Natural killer cell (primary cell): Measurements from ENCODE around the gene ZNF408. TPM values are rescaled to one million over a fixed set of nuclear protein-coding genes. Genes with fewer than 3 reads are reported as not detected.

Experiments used
- ATAC-seq, 3 donors: fragments of 150-1000 bp in 2 of 3; fragments of 200-7000 bp in 1 of 3; cut with Tn5 transposase; 1 replicate in 1 of 3; 2 replicates in 2 of 3; pipeline ENCODE4 v1.10.0; 2021; ENCODE audit warnings: mild to moderate bottlenecking in 2 of 3, moderate library complexity in 2 of 3
- DNase-seq, 2 donors: peaks; one replicate each; pipeline versions ENCODE4 v3.0.0 to v3.0.0-alpha.2; 2013 to 2021; ENCODE audit warnings: mixed read lengths in 1 of 2
- H3K27ac ChIP-seq: one replicate; pipeline ENCODE4 v1.5.1; 2013; ENCODE audit warnings: mild to moderate bottlenecking, low read length
- H3K27me3 ChIP-seq: one replicate; pipeline ENCODE4 v1.6.1; 2013; ENCODE audit warnings: low read length; ENCODE audit not compliant: control insufficient read depth, insufficient read depth
- H3K36me3 ChIP-seq: one replicate; pipeline ENCODE4 v1.6.1; 2013; ENCODE audit warnings: low read length; ENCODE audit not compliant: control insufficient read depth, insufficient read depth
- H3K4me1 ChIP-seq: one replicate; pipeline ENCODE4 v1.6.1; 2013; ENCODE audit warnings: low read length; ENCODE audit not compliant: control insufficient read depth, insufficient read depth
- H3K4me3 ChIP-seq: one replicate; pipeline ENCODE4 v1.5.1; 2013; ENCODE audit warnings: low read length
- H3K9me3 ChIP-seq: one replicate; pipeline ENCODE4 v1.6.1; 2013; ENCODE audit warnings: low read length; ENCODE audit not compliant: control insufficient read depth, insufficient read depth
- H3K27ac Mint-ChIP-seq, 2 donors: one replicate each; pipeline ENCODE4 v1.8.0; 2022; ENCODE audit warnings: mild to moderate bottlenecking in 2 of 2, mixed read lengths in 2 of 2, moderate library complexity in 1 of 2
- H3K27me3 Mint-ChIP-seq, 2 donors: one replicate each; pipeline ENCODE4 v1.8.0; 2022; ENCODE audit warnings: low read depth in 2 of 2, mixed read lengths in 2 of 2
- H3K36me3 Mint-ChIP-seq: one replicate; pipeline ENCODE4 v1.8.0; 2022; ENCODE audit warnings: mixed read lengths
- H3K4me1 Mint-ChIP-seq, 2 donors: one replicate each; pipeline ENCODE4 v1.8.0; 2022; ENCODE audit warnings: mixed read lengths in 2 of 2
- H3K4me3 Mint-ChIP-seq: one replicate; pipeline ENCODE4 v1.8.0; 2022; ENCODE audit warnings: mild to moderate bottlenecking, moderate library complexity, mixed read lengths
- H3K9me3 Mint-ChIP-seq, 2 donors: one replicate each; pipeline ENCODE4 v1.8.0; 2022; ENCODE audit warnings: mixed read lengths in 2 of 2
- CTCF ChIP-seq: fragments of 200-600 bp; IDR thresholded peaks from one replicate; pipeline ENCODE4 v1.8.0; 2022; ENCODE audit warnings: antibody characterized with exemption
- WGBS: methylation state at CpG from one replicate; pipeline ENCODE4 v1.1.7; 2013; ENCODE audit warnings: missing lambda C conversion rate; ENCODE audit not compliant: insufficient coverage; 5-methylcytosine and 5-hydroxymethylcytosine counted together
- intact Hi-C: fragments of 100-400 bp; cut with micrococcal nuclease; formaldehyde crosslinking; loops from one replicate; pipeline ENCODE4 v1.14.2; 2022
- total RNA-seq, 4 donors: library from RNA; stranded (reverse); fragments of 120-200 nt in 1 of 4; gene quantifications; one replicate each; pipeline versions ENCODE4 v1.2.3 to v1.2.4, GENCODE V29; 2013 to 2022

The ZNF408 gene
- total RNA-seq, 3 donors from 2014 or later (not counting 1 experiment from before 2014, with no cell fraction given) = 9.1 to 19.0 (median 9.6) TPM

- Histone ChIP-seq H3K36me3 (peaks cover 54% of the 10 kb centered on the region), H3K27me3 (no peaks in the 10 kb centered on the region), H3K4me3 (no peak overlapping the region), H3K9me3 (no peaks in the 10 kb centered on the region), H3K27ac (no peak overlapping the region), H3K4me1 (peaks cover 24% of the 10 kb centered on the region)
- no peak for TF ChIP-seq CTCF
- no peak overlapping the region for H3K27ac Mint-ChIP-seq
- no peak for DNase-seq
- H3K9me3 Mint-ChIP-seq = no peaks in the 10 kb centered on the region
- no peak for ATAC-seq
- no peaks in the 10 kb centered on the region for H3K27me3 Mint-ChIP-seq
- intact Hi-C loops = no loop called here
- no peaks in the 10 kb centered on the region for H3K36me3 Mint-ChIP-seq
- H3K4me1 Mint-ChIP-seq = peaks cover 10 to 30% of the 10 kb centered on the region in 2 donors
- H3K4me3 Mint-ChIP-seq = no peak overlapping the region
- WGBS = 95% methylated on average over 4 of the region's 4 CpGs
Observed at GRCh38 chr11:46692450-46692849, 8.4 kb upstream of the ZNF408 start.

GRCh38 chr11:46693597-46694012 is 7.2 kb upstream of the ZNF408 start:
- DNase-seq = no peak
- H3K4me1 Mint-ChIP-seq = peaks cover 17 to 39% of the 10 kb centered on the region in 2 donors
- Histone ChIP-seq H3K4me1 (peaks cover 35% of the 10 kb centered on the region), H3K27ac (no peak overlapping the region), H3K4me3 (no peak overlapping the region), H3K9me3 (no peaks in the 10 kb centered on the region), H3K36me3 (peaks cover 46% of the 10 kb centered on the region), H3K27me3 (no peaks in the 10 kb centered on the region)
- no peaks in the 10 kb centered on the region for H3K36me3 Mint-ChIP-seq
- WGBS = 98% methylated on average over 2 of the region's 2 CpGs
- no peak for TF ChIP-seq CTCF
- no peaks in the 10 kb centered on the region for H3K27me3 Mint-ChIP-seq
- H3K27ac Mint-ChIP-seq = peak overlapping the region in 1 of 2 donors; percentile 80
- H3K9me3 Mint-ChIP-seq = no peaks in the 10 kb centered on the region
- ATAC-seq = no peak
- H3K4me3 Mint-ChIP-seq = no peak overlapping the region
- intact Hi-C loops = no loop called here

GRCh38 chr11:46694072-46694471 is 6.8 kb upstream of the ZNF408 start:
- WGBS = 84% methylated on average over 6 of the region's 6 CpGs
- no peak for ATAC-seq
- TF ChIP-seq CTCF = no peak
- Mint-ChIP-seq H3K27ac (peak overlapping the region in 1 of 2 donors; percentile 80), H3K4me3 (peak overlapping the region; percentile 13), H3K9me3 (no peaks in the 10 kb centered on the region), H3K27me3 (no peaks in the 10 kb centered on the region), H3K4me1 (peaks cover 21 to 44% of the 10 kb centered on the region in 2 donors), H3K36me3 (no peaks in the 10 kb centered on the region)
- no peaks in the 10 kb centered on the region for H3K27me3 ChIP-seq
- intact Hi-C loops = no loop called here
- H3K9me3 ChIP-seq = no peaks in the 10 kb centered on the region
- H3K36me3 ChIP-seq = peaks cover 46% of the 10 kb centered on the region
- peaks cover 38% of the 10 kb centered on the region for H3K4me1 ChIP-seq
- H3K4me3 ChIP-seq = no peak overlapping the region
- no peak overlapping the region for H3K27ac ChIP-seq
- no peak for DNase-seq

GRCh38 chr11:46694607-46695006 is 6.2 kb upstream of the ZNF408 start:
- WGBS = 87% methylated on average over 7 of the region's 7 CpGs

More at GRCh38 chr11:46694607-46695006, 6.2 kb upstream of the ZNF408 start:
- H3K36me3 ChIP-seq = peaks cover 46% of the 10 kb centered on the region
- H3K4me3 ChIP-seq = no peak overlapping the region
- H3K36me3 Mint-ChIP-seq = no peaks in the 10 kb centered on the region
- no peaks in the 10 kb centered on the region for H3K27me3 Mint-ChIP-seq
- no peak overlapping the region for H3K27ac ChIP-seq
- DNase-seq (no peak), ATAC-seq (no peak)
- peak overlapping the region in 1 of 2 donors; percentile 80 for H3K27ac Mint-ChIP-seq
- H3K4me1 Mint-ChIP-seq = peaks cover 24 to 46% of the 10 kb centered on the region in 2 donors
- intact Hi-C loops = no loop called here
- no peak for TF ChIP-seq CTCF
- no peaks in the 10 kb centered on the region for H3K9me3 ChIP-seq
- H3K27me3 ChIP-seq = no peaks in the 10 kb centered on the region
- no peaks in the 10 kb centered on the region for H3K9me3 Mint-ChIP-seq
- peaks cover 43% of the 10 kb centered on the region for H3K4me1 ChIP-seq
- no peak overlapping the region for H3K4me3 Mint-ChIP-seq
